Mesothelial cell of epicardium (in vitro differentiated cells): ENCODE data around the gene CBX2. TPM values are rescaled to one million over a fixed set of nuclear protein-coding genes. Genes with fewer than 3 reads are reported as not detected.

Source experiments
- DNase-seq, 2 experiments: peaks; one replicate each; pipeline ENCODE4 v3.0.0; 2021; ENCODE audit warnings: low spot score in 2 of 2; ENCODE audit not compliant: unreplicated experiment in 2 of 2
- H3K27ac Mint-ChIP-seq: 2 replicates; pipeline ENCODE4 v1.8.0; 2021; ENCODE audit warnings: mixed read lengths
- H3K27me3 Mint-ChIP-seq: 2 replicates; pipeline ENCODE4 v1.8.0; 2021; ENCODE audit warnings: low read depth, mixed read lengths
- H3K36me3 Mint-ChIP-seq: 2 replicates; pipeline ENCODE4 v1.8.0; 2021; ENCODE audit warnings: mixed read lengths
- H3K4me1 Mint-ChIP-seq: 2 replicates; pipeline ENCODE4 v1.8.0; 2021; ENCODE audit warnings: mixed read lengths
- H3K4me3 Mint-ChIP-seq: 2 replicates; pipeline ENCODE4 v1.8.0; 2021; ENCODE audit warnings: mild to moderate bottlenecking, moderate library complexity, mixed read lengths
- H3K9me3 Mint-ChIP-seq: 2 replicates; pipeline ENCODE4 v1.8.0; 2021; ENCODE audit warnings: mixed read lengths
- total RNA-seq: library from RNA; stranded (reverse); gene quantifications from 3 replicates; pipeline ENCODE4 v1.2.1, GENCODE V29; 2021
- TF ChIP-seq, protein P1 (sequence below): fragments of 200-600 bp; sonication (generic); IDR thresholded peaks from one replicate; pipeline ENCODE4 v1.5.0; 2021; ENCODE audit warnings: antibody characterized with exemption; ENCODE audit not compliant: unreplicated experiment

Gene CBX2
- total RNA-seq, 1 donor from 2014 or later = 49.7 TPM

DNA sequence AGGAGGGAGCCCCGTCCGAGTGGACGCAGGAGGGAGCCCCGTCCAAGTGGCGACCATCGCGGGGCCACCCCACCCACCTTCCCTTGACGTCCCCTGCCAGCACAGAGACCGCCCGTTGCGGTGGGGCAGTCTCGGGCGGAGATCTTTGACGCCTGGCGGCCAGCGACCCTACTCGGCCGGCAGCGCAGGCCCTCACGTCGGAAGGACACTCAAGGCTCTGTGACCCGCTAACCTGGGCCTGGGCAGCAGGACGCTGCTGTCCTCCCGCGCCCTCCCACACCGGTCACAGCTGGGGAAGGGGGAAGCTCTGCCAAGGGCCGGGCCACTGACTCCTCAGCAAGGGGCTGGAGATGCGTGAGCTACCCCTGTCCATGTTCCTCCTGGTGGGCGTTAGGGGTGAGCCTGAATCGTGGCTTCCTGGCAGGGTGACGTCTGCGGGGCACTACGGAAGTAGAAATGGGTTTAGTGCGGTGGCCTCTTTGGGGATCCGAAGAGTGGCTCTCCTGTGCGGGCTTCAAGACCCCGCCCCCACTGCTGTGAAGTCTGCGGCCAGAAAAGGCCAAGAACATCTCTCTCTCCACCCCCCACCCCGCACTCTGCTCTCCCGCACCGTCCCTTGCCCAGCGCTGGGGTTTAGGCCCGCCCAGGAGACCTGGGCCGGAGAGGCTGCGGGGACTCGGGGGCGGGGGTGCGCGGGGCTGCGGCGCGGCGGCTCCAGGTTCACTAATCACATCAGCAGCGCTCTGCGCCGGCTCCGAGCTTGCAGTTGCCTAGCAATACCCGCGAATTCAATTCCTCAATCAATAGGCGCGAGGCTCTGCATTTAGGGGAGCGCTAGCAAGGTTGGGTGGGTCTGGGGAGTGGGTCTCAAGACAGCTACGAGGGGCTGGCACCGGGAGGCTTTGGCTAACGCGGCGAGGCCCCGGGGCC lies 13.1 kb downstream of the CBX2 start:
- H3K27ac Mint-ChIP-seq = no peak overlapping the region
- no peak overlapping the region for H3K4me3 Mint-ChIP-seq
- H3K36me3 Mint-ChIP-seq = peaks cover 2% of the 10 kb centered on the region
- no peaks in the 10 kb centered on the region for H3K9me3 Mint-ChIP-seq
- TF ChIP-seq, protein P1, sequence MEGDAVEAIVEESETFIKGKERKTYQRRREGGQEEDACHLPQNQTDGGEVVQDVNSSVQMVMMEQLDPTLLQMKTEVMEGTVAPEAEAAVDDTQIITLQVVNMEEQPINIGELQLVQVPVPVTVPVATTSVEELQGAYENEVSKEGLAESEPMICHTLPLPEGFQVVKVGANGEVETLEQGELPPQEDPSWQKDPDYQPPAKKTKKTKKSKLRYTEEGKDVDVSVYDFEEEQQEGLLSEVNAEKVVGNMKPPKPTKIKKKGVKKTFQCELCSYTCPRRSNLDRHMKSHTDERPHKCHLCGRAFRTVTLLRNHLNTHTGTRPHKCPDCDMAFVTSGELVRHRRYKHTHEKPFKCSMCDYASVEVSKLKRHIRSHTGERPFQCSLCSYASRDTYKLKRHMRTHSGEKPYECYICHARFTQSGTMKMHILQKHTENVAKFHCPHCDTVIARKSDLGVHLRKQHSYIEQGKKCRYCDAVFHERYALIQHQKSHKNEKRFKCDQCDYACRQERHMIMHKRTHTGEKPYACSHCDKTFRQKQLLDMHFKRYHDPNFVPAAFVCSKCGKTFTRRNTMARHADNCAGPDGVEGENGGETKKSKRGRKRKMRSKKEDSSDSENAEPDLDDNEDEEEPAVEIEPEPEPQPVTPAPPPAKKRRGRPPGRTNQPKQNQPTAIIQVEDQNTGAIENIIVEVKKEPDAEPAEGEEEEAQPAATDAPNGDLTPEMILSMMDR = no peak
- peaks cover 61% of the 10 kb centered on the region for H3K27me3 Mint-ChIP-seq
- peaks cover 36% of the 10 kb centered on the region for H3K4me1 Mint-ChIP-seq
- DNase-seq = peak in 1 of 2 experiments; percentile 42

DNA sequence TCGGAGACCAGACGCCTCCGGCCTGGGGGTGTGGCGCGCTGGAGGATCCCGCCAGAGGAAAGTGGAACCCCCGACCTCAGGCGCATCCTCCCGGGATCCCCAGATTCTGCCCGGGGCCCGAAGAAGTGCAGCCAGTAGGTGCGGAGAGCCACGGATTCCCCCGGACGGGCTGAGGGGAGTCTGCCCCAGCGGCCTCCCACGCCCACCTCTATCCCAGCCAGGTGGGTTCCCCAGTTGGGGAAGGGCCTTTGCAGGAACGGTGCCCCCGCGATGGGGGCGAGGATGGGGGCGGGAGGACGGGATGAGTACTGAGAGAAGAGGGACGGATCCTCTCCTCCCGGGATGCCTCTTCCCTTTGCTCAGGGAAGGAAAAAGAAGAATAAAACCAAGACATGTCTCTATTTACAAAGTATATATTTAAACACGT lies 13.8 kb downstream of the CBX2 start:
- TF ChIP-seq, protein P1 = no peak
- peaks cover 39% of the 10 kb centered on the region for H3K4me1 Mint-ChIP-seq
- peak overlapping the region; percentile 63 for H3K4me3 Mint-ChIP-seq
- DNase-seq = no peak
- no peak overlapping the region for H3K27ac Mint-ChIP-seq
- no peaks in the 10 kb centered on the region for H3K36me3 Mint-ChIP-seq
- no peaks in the 10 kb centered on the region for H3K9me3 Mint-ChIP-seq
- peaks cover 56% of the 10 kb centered on the region for H3K27me3 Mint-ChIP-seq

DNA sequence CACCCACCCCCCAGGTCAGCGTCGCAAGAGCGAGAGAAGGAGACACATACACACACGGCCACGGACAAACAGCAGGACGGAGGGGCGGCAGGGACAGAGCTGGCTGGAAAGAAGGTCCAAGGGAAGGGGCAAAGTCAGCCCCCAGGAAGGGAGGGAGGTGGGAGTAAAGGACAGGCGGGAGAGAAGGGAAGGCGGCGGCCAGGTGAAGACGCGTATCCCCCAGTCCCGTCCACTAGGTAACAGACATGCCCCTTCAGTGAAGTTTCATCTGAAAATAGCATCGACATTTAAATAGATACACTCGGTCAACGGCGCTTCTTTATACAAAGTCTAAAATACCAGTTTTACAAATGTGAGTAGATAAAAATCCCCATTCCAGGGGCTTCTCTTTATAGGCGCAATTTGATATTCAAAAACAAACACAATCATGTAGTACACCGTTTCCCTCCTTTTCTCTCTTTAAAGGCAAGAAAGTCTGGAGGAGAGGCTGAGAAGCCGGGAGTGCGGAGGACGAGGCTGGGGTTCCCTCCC lies 14.5 kb downstream of the CBX2 start:
- Mint-ChIP-seq H3K4me1 (peaks cover 39% of the 10 kb centered on the region), H3K27me3 (peaks cover 50% of the 10 kb centered on the region), H3K36me3 (no peaks in the 10 kb centered on the region), H3K27ac (no peak overlapping the region), H3K9me3 (no peaks in the 10 kb centered on the region), H3K4me3 (peak overlapping the region; percentile 63)
- no peak for DNase-seq
- TF ChIP-seq, protein P1 = no peak

DNA sequence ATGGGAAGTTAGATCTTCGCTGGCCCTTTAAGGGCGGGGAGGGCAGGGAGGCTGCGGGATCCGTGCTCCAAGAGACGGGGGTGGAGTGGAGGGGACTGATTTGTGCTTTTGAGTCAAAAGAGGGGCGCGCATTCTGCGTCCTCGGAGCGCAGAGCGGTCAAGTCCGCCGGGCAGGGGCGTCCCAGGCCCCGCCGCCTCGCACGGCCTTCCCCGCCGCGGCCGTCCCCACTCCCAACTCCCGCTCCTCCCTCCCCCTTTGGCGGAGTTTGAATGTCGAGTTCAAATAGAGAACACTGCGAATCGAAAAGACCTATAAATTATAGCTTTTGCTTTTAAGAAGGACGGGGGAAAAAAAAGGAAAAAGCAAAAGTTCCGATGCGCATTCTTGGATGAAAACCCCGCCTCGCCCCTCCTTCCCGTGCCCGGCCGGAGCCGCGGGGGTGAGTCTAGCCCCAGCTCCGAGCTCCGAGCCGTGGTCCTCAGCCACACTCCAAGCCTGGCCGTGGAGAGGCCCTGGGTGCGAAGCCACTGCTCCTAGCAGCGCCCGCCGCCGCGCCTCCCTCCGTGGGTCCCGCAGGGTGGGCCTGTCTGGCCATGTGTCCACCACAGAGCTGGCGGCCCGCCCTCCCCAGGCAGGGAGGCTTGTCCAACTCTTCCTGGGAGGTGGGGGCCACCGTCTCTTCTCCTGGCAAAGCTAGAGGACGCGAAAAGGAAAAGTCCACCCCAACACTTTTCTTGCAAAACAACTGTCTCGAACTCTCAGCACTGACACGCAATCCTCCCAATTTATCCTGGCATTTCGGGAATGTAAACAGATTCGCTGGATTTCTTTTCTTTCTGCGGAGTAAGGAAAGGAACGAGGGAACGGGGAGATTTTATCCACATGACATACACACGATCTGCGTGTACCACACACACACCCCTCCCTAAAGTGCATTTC lies 15.3 kb downstream of the CBX2 start:
- TF ChIP-seq, protein P1 = no peak
- peak overlapping the region; percentile 63 for H3K4me3 Mint-ChIP-seq
- H3K9me3 Mint-ChIP-seq = no peaks in the 10 kb centered on the region
- peak overlapping the region; percentile 91 for H3K27ac Mint-ChIP-seq
- DNase-seq = peak in 1 of 2 experiments; percentile 66
- H3K36me3 Mint-ChIP-seq = no peaks in the 10 kb centered on the region
- H3K4me1 Mint-ChIP-seq = peaks cover 37% of the 10 kb centered on the region
- H3K27me3 Mint-ChIP-seq = peaks cover 44% of the 10 kb centered on the region

DNA sequence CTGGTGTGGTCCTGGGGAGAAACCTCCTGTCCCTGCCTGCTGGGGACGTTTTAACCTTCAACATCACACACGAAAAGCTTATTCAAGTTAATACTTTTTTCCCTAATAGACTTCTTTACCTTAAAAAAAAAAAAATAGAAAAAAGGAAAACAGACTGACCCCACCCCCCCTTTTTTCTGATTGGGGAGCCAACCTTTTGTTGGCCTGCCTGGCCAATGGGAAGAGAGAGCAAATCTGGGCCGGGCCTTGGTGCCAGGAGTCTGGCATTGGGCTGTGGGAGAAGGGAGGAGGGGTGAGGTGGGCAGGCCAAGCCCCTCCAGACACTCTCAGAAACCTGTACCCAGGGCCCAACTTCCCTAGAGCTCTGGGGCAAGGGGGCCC lies 16.0 kb downstream of the CBX2 start:
- Mint-ChIP-seq H3K27ac (peak overlapping the region; percentile 91), H3K4me1 (peaks cover 38% of the 10 kb centered on the region)

More for the DNA sequence above, 16.0 kb downstream of the CBX2 start:
- H3K36me3 Mint-ChIP-seq = no peaks in the 10 kb centered on the region
- no peaks in the 10 kb centered on the region for H3K9me3 Mint-ChIP-seq
- peak in 1 of 2 experiments; percentile 46 for DNase-seq
- peak overlapping the region; percentile 63 for H3K4me3 Mint-ChIP-seq
- TF ChIP-seq, protein P1 = no peak
- H3K27me3 Mint-ChIP-seq = peaks cover 44% of the 10 kb centered on the region
